HG03571 (cell line): ENCODE results near the gene UBD.

Experiments used
- ATAC-seq: cut with Tn5 transposase; IDR thresholded peaks from one replicate; pipeline ENCODE4 v1.9.1; 2021; ENCODE audit not compliant: unreplicated experiment

UBD gene

DNA sequence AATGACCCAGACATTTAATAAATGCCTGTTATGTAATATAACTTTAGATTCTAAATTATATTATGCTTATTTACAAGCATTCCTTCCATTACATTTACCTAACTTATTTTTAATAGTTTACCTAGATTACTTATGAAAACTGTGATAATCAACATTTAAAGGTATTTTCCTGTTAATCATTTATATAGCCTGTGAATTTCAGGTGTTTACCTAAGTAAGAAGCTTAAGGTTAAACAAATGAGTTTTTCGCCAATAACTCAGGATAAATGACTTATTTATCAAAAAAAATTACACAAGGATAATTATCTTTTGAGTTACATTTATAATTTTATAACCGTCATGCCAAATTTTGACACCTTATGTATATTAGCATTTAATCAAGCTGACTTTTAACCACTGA lies 35.5 kb downstream of the UBD start:
- ATAC-seq = no peak

DNA sequence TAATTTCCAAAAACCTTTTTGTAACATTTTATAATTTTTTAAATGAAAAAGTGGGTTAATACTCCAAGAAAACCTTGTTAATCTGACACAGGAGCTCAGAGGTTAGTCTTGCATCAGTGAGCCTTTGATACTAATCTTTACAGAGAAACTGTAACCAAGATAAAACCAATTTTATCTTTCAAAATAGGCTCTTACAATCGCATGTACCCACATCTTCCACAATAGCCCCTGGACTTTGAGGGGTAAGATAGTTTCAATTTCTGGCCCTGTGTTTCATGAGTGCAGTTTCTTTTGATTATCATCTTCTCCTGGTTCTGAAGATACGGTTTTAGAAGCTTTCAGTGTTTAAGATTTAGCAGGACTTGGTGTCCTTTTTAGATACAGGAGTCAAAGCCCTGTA lies 37.3 kb downstream of the UBD start:
- ATAC-seq = no peak

DNA sequence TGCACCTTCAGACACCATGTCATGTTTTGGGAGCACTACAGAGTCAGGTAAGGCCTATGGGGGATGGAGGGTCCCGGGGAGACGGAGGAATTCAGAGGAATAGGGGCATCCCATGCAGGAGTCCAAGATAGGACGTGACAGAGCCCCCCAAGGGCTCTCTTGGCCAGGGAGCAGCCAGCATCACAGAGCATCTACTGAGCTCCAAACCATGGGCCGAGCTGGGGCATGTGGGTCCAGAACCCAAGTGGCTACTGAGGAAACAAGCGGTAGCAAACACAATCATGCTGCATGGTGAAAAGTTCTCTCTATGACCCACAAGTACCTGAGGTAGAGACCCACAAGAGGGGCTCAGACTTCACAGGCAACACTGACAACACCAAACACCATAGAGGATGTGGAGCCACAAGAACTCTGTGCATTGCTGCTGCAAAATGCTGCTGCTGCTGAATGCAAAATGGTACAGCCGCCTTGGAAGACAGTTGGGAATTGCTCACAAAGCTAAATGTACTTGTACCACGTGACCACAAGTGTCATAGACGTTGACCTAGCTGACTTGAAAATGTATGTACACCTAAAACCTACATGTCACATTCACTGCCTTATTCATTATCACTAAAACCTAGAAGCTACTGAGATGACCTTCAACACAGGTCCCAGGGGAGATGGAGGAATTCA lies 38.4 kb downstream of the UBD start:
- ATAC-seq = no peak

DNA sequence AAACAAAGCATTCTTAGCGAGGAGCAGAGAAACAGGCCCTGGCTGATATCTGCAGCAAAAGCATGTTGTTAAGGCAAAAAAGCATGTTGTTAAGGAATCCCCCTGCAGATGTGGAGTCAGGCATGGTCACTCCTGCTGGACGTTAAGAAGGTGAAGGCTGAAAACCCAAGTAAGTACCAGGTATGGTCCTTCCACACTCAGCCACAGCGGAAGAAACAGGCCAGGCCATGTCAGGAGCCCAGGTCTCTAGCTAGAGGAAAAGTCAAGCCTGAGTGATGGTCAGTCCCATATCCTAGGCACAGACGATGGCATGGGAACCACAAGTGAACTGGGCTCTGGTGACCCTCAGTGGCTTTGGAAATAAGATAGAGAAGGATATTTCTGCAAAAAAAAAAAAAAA lies 39.3 kb downstream of the UBD start:
- ATAC-seq = no peak

DNA sequence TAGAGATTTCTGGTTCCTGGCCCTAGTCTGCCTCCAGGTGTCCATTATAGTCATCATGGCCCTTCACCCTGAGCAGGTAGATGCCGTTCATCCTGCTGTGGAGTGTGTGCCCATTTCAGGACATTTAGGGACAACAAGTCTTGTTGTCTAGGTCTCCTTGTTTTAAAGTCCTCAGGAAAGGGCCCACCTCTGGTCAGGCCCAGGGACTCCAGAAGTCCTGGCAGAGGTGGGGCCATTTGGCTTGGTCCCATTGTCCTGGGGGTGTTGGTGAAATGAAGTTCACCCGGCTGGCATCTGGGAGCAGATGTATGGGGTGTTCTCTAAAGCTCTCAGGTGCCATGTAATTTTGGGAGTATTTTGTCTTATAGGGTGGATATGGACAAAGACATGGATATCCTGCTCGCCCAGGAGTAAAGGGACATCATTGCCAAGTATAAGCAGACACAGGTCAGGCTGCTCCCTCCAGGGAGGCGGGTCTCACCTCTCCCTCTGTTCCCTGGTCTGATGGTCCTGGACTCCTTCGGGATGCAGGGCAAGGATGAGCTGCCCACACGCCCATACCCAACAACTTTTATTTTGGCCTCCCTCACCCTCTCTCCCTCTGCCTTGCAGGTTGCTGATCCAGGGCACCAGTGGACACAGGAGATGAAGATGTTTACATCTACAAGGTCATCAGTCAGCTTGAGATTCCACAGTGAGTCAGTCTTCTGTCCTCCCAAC lies 40.1 kb downstream of the UBD start:
- no peak for ATAC-seq

DNA sequence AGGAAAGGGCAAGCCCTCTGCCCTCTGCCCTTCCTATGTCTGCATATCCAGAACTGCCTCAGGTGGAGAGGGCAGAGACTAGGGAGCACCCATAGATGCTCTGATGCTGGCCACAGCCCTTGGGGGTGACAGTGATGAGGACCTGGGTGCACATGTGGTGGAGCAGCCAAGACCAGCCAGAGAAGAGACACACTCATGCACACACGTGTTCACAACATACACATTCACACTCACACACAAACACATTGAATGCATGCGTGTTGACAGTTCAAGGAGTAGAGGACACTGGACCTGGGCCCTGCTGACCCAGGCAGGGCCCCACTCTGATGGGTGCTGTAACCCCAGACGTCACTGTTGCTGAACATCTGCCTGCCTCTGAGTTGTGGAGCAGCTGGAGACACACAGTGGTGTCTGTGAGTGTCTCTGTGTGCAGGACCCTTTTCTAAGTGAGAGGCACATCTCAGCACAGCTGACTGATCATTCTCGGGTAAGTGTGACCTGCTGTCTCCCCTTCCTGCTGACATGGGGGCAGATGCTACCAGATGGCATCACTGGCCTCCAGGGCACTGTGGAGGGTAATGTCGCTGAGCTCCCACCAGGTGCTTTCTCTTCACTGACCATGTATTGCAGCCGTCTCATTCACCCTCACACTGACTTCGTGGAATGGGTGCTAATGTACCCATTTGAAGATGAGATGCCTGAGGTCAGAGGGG lies 41.6 kb downstream of the UBD start:
- no peak for ATAC-seq

DNA sequence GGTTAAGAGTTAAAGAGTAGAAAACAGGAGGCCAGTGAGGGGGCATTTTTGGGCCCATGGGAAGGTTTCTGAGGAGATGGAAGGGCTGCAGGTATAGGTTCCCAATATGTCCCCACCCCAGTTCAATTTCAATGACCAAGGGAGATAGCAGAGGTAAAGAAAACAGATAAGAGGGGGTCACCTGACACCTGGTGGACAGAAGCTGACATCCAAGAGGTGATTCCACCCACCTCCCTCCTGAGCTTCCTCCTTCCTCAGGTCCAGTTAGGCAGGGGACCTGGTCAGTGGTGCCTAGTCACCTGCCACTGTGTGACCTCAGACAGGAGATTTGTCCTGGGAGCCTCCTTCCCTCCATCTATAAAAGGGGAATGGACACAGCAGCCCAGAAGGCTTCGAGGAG lies 42.3 kb downstream of the UBD start:
- ATAC-seq = no peak

DNA sequence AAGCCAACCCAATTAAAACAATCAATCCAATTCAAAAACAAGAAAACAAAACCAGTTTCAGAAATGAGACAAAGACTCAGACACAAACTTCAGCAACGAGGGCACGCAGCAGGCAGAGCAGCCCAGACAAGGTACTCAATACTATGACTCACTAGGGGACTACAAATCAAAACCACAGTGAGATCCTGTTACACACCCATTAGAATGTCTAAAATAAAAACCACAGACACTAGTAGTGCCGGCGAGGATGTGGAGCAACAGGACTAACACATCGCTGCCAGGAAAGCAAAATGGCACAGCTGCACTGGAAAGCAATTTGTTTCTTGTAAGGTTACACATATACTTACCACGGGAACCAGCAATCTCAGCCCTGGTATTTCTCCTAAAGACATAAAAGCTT lies 43.4 kb downstream of the UBD start:
- no peak for ATAC-seq

DNA sequence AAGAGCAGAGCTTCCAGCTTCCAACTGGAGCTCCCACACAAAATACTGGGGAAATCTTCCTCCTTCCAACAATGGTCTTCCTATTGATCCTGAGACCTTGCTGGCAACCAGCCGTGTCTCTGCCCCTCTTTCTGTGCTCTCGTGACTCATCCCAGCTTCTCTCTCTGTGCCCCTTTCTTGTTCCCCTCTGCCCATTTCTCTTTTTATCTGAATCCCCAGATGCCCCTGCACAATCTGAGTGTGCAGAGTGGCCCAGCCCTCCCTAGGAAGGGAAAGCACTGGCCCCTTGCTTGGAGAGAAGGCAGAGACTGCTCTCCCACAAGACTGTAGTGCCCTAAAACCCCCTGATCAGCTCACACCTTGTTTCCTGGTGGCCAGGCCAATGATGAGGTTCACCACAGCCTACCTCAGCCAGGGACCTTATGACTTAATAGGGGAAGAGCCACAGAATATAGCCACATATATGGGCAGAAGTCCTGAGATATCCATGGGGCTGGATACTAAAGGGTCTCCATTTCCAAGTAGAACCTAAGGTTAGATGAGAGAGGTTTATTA lies 48.7 kb downstream of the UBD start:
- ATAC-seq = no peak

DNA sequence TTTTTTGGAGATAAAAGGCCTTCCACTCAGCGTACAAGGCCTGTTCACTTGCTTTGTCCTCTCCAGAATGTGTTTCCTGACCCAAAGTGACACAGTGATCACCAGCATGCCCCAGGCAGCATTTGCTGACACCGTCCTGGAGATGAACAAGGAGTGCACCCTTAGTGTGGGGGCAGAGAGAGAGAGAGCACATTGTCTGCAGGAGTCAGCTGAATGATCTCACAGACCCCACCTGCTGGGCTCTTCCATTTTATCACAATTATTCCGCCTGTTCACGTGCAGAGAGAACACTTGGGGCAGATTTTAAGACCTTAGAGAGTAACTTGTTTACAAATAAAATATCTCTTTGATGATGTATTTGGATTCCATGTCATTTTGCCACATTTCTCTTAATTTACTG lies 49.3 kb downstream of the UBD start:
- no peak for ATAC-seq

DNA sequence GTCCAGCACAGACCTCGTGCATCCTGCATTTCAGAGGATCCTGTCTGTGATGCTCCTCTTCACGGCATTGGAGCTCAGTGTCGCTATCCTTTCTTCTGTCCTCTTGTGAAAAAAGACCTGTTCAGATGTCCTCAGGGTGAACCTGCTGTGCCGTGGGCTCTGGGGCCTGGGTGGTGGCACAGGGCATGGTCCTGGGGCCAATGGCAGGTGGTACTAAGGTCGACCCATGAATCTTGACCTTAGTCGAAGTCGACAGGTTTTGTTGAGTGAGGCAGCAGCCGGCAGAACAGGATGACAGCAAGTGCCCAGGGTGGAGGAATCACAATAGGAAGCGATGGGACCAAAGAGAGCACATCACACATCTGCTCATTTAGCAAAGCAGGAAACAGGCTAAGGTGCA lies 49.8 kb downstream of the UBD start:
- ATAC-seq = no peak

DNA sequence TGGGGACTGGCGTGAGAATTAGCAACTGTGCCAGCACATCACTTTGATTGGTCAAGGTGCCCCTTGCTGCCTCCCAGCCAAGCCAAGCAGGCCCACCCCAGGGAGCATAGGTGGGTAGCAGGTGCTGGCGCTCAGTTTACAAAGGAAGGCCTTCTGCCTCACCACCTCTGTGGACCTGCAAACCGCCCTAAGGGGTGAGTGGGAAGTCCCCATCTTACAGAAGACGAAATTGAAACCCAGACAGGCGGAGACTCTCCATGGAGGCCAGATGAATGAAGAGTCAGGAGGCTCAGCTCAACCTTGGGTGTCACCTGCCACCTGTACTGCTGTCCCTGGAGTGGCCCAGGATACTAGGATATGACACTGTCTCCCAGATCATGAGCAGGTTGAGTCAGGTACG lies 50.3 kb downstream of the UBD start:
- ATAC-seq = no peak

DNA sequence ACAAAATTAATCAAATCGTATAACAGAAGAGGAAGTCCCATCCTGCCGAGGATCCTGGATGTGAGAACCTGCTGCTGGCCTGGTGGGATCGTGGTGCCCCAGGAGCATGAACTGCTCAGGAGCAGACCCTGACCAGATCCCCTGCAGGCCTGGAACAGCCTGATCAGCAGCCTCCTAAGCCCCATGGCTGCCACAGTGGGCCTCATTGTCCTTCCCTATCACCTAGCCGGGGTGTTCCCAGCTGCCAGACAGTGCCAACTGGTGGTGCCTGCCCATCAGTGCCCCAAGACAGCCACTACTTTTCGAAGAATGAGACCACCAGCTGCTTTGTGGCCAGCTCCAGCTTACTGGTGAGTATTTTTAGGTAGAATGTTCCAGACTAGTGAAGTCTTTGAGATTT lies 52.2 kb downstream of the UBD start:
- no peak for ATAC-seq

DNA sequence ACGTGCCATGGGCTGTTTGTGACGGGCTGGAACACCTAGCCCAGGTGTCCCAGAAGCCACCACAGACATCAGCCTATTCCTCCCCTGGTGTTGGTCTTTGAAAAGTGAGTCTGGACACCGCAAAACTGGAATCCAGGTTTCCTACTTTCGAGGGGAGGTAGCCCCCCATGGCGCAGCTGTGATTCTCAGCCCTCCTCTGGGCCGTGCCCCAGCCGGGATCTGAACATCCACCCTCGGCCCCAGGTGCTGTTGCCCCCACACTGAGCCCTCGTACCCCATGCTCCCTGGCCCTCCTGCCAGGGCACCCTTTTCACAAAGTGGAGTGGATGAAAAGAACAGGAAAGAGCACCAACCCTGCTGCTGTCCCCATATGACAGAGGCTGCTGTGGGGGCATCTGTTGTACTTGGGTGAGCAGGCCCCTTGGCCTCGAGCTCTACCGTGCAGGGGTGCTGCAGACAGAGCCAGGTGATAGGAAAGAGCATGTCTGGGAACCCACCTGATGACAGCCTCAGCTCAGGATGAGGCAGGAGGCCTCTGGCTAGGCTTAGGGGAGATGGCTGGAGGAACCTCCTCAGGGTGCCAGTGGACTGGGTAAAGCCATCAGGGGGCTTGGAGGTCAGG lies 53.0 kb downstream of the UBD start:
- ATAC-seq = no peak

DNA sequence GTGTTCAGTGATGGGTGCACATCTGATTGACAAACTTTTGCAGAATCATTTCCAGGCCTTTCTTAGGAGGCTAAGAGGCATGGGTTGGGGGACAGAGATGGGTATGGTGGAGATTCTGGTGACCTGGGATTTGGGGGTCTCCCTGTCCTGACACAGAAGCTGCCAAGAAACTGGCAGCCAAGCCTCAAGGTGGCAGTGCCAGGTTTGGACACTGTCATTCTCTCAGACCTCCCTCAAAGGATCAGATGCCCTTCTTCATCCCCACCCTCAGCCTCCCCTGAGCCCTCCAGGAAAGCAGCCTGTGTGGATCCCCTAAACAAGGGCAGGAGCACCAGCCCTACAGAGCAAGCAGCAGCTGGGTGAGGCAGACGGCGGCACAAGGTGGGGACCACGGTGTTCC lies 53.7 kb downstream of the UBD start:
- no peak for ATAC-seq
